ENCODE measurements around the gene PSMD2.
A peak's percentile ranks its signal among the peaks of the same experiment; 100 is the strongest.
"Not testable (repeated sequence)": the region's sequence is repeated elsewhere in the genome, so short reads cannot be mapped to it uniquely, and the experiment has no call there.

Gene PSMD2

DNA sequence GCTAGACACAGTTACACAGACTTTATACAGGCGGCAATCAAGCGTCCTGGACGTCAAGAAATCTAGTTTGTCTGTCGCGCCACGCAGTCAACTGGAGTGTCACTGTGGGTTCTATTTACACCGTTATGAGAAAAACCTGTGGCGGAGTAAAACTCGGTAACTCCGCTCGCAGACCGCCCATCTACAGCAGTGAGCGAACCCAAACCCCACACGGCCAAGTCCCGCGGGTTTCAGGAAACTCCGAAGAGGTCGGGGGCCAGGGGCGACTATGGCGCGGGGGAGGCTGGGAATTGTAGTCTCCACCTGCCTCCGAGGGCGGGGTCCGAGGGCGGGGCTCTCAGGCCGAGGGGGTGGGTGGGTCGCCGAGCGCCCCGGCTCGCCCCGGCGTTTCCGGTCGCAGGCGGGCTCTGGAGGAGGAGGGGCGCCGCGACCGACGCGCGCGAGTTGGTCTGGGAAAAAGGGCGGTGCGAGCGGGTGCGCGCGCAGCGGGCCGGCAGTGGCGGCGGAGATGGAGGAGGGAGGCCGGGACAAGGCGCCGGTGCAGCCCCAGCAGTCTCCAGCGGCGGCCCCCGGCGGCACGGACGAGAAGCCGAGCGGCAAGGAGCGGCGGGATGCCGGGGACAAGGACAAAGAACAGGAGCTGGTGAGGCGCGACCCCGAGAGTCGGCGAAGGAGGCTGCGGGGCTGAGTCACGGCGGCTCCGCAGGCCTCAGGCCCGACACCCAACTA, at the start of gene PSMD2:
PSMD2 (plus strand) TSS at position 483 of the 729 bp plus-strand sequence; CDS start at position 509, 26 bp downstream.
- peak; percentile 97 for DNase-seq (ENCODE audit: low read depth in 2 of 2)

DNA sequence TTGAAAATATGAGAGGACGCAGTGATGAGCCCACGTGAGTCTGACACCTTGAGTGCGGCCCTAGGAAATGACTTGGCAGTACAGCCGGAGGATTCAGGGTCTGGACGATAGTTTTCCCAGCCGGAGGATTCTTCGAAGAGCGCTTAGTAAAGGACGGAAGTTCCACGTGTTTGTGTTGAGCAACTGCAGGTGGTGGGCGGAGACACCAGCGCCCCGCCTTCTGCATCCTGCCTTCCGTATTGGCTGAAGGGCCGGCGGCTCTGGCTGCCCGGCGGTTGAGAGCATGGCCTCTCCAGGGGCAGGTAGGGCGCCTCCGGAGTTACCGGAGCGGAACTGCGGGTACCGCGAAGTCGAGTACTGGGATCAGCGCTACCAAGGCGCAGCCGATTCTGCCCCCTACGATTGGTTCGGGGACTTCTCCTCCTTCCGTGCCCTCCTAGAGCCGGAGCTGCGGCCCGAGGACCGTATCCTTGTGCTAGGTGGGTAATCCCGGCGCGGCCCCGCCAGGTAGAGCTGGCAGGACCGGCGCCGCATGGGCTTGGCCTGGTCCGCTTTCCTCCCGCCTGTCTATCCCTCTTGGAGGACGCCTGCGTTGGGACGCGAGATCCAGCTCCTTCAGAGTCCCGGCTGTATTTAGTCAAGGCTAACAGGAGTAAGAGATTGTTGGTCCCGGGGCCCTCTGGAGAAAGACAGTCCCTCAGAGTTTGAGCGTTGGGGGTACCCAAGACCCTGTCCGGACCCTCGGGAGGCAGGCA, 49.5 kb upstream of the PSMD2 start, which contains the start of gene EEF1AKMT4:
EEF1AKMT4 (plus strand) TSS at position 261 of the 755 bp plus-strand sequence; CDS start at position 284, 23 bp downstream.
- DNase-seq (ENCODE audit: low read depth in 2 of 2), result peak; percentile 82 to 91

DNA sequence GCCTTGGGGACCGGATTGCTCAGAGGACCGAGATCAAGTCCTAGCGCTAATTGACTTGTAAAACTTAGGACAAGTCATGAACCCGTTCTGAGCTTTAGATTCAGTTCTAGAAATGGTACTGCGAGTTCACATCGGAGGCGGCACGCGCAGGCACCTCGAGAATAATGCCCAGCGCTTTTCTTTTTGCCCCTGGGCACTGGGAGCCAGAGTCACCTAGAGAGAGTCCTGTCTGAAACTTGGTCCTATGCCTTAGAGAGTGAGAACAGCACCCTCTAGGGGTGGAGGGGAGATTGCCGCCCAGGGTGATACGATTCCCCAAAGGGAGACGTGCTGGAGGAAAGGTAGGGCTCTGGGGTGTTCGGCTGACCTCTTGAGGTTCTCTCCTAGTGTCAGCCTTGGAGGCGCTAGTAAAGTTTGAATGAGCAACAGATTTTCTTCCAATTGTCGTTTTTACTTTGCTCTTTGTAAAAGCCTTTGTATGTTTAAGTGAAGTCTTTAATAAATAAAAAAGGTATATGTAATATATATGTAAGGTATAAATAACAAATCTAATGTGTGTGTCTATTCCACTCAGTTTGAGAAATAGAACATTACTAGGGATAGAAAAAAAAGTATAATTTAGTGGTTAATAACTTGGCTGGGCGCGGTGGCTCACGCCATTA, 48.7 kb upstream of the PSMD2 start:
- DNase-seq (ENCODE audit: low read depth in 2 of 2), result peak; percentile 77 to 80

DNA sequence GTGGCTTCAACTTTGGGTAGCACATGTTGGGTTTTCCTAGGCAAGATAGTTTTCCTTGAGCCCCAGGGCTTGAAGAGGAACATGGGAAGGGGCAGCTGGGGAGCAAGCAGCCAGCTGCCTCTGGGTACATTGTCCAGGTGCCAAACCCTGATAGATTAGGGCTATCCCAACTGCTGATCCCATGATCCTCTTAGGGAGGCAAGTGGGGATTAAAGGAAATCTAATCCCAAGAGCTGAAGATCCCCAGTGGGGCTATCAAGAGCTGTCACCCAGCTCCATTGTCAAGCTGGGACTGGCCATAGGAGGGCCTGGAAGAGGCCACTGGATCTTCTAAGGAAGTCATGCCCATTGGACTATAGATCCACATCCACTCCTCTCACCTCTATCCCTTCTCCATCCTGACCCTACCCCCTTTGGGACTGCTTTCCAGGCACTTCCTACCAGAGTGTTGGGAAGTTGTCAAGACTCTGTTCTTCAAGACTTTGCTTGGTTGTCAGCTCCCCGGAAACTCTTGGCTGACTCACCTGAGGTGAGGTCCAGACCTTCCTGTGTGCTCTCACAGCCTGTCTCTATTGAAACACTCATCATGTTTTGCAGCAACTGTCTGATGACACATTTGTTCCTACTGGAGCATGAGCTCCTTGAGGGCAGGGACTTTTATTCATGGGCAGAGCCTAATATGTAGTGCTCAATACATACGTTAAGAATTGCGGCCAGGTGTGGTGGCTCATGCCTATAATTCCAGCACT, 43.6 kb upstream of the PSMD2 start:
- DNase-seq (ENCODE audit: low read depth in 2 of 2), result no peak

DNA sequence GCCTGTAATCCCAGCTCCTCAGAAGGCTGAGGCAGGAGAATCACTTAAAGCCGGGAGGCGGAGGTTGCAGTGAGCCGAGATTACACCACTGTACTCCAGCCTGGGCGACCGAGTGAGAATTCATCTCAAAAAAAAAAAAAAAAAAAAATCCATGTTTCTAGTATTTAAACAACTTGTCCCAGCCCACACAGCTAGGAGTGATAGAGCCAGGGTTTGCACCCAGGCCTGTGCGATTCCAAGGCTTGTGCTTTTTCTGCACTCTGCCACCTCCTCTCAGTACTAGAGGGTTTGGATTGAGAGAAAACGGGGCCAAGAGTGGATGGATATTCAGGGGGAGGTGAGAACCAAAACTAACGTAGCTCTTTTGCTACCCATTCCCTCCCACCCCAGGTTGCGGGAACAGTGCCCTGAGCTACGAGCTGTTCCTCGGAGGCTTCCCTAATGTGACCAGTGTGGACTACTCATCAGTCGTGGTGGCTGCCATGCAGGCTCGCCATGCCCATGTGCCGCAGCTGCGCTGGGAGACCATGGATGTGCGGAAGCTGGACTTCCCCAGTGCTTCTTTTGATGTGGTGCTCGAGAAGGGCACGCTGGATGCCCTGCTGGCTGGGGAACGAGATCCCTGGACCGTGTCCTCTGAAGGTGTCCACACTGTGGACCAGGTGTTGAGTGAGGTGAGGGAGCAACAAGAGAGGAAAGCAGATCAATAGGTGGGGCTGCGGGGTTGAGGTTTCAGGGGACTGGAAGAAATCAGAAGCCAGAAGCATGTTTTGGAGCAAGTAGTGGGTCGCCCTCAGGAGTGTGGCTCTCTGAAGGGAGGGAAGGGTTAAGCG, 41.7 kb upstream of the PSMD2 start:
- no peak for DNase-seq (ENCODE audit: low read depth in 2 of 2)

DNA sequence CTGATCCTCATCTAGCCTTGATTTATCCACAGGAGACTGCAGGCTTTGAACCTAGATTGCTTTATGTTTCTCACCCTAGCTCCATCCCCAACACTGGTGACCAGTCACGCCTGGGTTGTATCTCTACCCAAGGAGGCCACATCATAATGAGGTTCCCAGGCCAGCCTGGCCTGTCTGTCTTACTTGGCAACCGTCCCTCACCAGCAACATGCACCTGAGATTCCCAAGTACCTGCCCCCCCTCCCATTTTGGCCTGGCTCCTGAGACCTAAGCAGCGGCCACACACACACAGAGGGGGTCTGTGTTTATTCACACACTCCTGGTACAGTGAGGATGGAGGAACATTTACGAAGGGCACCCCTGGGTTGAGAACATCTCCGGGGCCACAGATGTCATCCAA, 40.1 kb upstream of the PSMD2 start:
- DNase-seq (ENCODE audit: low read depth in 2 of 2), result no peak

DNA sequence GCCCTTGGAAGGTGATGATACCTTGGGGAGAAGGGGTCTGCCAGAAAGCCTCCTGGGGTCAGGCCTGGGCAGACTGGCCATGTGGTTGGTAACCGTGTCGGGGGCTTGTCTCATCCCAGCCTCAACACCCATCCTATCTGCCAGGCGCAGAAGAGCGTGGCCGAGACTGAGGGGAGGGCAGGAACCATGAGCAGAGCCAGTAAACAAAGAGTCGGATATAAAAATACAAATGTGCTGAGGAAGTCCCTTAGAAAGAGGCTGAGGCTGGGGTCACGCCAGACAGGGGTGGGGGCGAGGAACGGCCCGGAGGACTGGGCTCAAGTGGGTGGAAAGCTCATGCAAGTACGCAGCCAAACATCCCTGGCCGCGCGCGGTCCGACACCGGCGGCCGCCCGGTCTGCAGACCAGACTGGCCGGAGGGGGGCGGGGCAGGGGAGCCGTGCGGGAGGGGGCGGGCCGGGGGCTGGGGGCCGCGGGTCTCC, 39.6 kb upstream of the PSMD2 start:
- DNase-seq (ENCODE audit: low read depth in 2 of 2), result no peak

DNA sequence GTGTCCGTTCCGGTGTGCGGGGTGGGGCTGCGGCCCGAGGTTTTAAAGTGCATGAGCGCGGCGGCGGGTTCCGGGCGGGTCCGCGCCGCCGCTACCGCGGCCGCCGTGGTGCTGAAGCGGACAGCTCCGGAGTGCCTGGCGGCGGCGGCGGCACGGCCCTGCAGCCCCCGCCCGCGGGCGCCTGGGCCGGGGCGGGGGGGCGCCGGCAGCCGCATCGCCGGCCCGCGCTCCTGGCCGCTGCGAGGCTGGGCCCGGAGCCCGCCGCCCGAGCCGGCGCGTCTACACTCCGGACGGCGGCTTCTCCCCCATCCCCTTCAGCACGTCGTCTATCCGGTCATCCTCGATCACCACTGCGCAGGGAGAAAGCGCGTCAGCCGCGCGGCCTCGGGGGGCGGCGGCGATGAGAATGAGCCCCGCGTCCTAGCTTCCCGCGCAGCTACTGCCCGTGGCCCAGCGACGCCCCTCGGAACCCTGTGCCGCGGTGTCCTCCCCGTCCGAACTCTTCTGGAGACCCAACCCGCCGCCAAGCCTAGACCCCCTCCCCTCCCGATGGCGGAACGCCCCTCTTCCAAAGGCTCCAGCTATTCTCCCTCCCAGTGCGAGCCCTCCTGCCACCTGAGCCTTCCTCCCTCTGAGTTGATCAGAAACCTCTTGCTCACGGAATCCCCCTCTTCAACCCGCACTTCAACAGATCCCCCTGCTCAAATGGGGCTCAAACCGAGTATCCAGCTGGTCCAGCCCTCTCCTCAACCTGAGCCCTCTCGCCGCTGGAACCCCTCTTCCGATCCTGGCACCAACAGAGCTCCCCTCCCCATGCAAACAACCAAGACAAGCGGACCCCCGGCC, 38.9 kb upstream of the PSMD2 start:
- no peak for DNase-seq (ENCODE audit: low read depth in 2 of 2)

DNA sequence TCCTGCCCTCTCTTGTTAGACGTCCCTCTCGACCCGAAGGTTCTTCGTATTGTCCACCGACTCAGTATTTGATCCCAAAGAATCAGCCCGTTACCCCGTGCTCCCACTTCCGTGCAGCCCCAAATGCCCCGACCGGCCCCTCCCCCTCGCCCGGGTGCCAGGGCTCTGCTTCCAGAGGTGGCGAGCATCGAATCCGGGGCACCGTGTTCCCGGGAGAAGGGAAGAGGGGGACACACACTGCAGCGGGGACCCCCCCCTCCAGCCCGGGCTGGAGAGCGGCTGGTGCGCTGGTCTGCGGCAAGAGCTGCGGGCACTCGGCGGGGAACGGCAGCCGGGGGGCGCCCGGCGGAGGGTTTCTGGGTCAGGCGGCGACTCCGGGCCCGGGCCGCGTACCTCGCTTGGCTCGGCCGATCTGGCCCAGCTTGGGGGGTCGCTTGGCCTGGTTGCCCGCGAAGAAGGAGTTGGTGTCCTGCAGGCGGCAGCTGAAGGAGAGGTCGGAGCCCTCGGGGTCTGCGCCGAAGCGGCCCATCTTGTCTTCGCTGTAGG, 38.2 kb upstream of the PSMD2 start:
- no peak for DNase-seq (ENCODE audit: low read depth in 2 of 2)

DNA sequence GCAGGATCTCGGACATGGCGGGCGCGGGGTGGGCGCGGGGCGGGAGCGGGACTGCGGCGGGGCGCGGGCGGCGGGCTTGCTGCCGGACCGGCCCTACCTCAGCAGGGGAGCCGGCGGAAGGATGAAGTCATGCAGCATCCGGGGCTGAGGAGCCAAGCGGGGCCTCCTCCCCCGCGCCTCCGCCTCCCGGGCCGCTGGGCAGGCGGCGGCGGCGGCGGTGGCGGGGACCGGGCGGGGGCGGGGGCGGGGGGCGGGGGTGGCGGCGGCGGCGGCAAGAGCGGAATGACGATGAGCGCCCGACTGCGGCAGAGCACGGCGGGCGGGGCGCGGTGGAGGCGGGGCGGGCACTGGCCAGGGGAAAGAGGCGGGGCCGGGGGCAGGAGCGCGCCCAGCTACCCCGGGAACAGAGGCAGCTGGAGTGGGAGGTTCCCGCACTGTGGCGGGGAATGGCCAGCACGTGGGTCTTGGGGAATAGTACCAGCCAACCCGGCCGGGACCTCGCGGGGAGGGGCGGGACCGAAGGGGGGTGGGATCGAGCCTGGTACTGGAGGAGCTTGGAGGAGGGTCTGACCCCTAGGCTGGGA, 37.7 kb upstream of the PSMD2 start, which contains the start of gene CAMK2N2:
CAMK2N2 (minus strand) TSS at position 284 of the 584 bp plus-strand sequence; CDS start at position 16, 268 bp downstream.
- no peak for DNase-seq (ENCODE audit: low read depth in 2 of 2)

DNA sequence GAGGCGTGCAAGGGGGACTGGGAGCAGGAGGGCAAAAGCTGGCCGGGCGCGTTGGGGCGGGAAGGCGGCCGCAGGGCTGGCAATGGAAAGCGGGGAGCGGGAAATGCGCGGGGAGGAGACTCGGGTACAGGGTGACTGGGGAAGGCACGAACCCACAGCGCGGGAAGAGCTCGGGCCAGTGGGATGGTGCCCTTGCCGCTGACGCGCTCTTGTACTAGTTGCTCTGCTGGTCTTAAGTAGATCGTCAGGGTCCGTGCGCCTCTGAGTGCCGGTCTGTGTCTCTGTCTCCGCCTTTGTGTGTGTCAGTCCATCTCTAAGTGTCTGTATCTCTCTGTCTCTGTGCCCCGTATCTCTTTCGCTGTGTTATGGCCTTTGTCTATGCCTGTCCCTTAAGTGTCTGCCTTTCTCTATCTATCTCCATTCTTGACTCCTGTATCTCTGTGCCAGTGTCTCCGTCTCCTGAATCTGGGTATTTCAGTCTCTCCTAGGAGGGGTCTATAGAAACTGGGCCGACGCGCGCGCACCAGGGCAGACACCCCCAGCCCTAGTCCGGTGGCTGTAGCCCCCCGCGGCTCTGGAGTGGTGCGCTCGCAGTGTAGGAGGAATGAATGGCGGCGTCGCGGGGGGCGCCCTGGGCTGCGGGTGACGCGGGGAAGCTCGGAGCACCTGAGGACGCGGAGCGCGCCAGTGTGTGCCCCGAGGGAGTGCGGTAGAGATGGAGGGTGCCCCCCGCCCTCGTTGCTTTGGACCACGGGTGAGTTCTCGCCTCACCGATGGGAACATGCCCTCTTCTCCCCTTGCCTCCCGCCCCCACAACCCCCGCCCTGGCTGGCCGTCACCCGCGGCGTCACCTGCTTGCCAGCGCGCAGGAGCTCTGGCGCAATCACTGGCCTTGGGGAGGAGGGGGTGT, 36.9 kb upstream of the PSMD2 start:
- no peak for DNase-seq (ENCODE audit: low read depth in 2 of 2)

DNA sequence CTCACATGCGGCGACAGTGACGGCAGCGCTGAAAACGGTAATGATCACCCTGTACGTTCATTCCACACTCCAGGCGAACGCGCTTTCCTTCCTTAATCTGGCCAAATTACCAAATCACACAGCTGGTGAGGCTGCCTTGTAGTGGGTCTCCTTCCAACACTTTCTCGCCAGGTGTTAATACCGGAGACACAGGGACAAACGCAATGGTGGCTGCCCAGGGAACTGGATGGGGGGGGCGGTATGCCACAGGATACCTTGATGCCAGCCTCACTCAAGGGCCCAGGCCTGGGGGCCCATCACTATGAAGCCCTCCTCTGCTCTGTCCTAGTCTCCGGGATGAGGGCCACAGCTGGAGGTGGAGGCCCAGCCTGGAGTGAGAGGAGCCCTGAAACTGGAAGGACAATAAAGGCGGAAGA, 36.3 kb upstream of the PSMD2 start:
- no peak for DNase-seq (ENCODE audit: low read depth in 2 of 2)

DNA sequence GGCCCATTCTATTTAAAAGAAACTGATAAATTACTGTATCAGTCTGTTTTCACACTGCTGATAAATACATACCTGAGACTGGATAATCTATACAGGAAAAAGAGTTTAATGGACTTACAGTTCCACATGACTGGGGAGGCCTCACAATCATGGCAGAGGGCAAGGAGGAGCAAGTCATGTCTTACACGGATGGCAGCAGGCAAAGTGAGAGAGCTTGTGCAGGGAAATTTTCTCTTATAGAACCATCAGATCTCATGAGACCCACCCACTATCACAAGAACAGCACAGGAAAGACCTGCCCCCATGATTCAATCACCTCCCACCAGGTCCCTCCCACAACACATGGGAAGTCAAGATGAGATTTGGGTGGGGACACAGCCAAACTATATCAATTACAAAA, 31.8 kb upstream of the PSMD2 start:
- not testable (repeated sequence) for DNase-seq (ENCODE audit: low read depth in 2 of 2)

DNA sequence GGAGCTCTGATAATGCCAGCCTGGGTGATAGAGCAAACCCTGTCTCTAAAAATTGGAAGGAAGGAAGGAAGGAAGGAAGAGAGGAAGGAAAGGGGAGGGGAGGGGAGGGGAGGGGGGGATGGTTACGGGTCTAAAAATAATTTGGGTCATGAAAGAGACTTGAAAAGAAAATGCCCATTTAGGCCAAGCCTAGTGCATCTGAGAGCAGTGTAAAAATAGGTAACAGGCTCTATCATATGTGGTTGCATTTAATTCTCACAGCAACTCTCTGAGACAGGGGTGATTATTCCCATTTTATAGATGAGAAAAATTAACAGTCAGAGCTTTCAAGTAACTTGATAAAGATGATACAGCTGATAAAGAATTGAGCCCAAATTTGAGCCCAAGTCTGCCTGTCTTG, 26.8 kb upstream of the PSMD2 start:
- DNase-seq (ENCODE audit: low read depth in 2 of 2), result no peak

DNA sequence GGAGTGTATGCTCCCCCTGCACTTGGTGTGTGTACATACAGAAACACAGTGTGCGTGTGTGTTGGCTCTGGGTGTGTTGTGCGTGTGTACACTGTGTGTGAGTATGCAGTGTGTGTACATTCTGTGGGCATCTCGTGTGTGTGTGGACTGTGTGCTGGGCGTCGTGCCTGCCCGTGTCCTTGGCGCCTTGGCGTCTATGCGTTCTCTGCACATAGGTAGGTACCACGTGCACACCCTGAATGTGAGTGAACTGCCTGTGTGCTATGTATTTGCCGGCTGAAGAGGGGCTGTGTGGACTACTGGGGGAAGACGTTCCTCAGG, 23.7 kb upstream of the PSMD2 start:
- no peak for DNase-seq (ENCODE audit: low read depth in 2 of 2)

DNA sequence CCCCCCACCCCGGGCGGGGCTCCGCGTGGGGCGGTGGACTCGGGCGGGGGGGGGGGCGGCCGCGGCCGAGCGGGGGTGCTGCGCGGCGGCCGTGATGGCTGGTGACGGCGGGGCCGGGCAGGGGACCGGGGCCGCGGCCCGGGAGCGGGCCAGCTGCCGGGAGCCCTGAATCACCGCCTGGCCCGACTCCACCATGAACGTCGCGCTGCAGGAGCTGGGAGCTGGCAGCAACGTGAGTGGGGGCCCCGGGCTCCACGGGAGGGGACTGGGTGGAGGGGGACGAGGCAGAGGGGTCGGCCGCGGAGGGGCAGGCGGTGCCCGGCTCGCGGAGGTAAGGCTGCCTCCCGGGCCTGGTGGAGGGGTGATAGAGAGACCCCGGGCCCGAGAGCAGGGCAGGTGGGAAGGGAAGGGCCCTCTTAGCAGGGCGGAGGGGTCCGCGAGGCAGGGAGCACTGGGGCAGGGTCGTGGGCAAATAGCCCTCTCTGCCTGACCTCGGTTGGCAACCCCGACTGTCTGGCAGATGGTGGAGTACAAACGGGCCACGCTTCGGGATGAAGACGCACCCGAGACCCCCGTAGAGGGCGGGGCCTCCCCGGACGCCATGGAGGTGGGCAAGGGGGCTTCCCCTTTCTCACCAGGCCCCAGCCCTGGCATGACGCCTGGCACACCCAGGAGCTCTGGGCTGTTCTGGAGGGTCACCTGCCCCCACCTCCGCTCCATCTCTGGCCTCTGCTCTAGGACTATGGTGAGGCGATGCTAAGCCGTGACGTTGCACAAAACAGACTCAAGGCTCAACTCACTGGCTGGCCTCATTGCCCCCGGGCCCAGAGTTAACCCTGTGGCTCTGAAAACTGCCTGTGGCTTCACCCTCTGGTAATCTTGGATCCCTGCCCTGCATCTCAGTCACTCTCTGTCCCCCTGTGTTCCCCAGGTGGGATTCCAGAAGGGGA, 22.8 kb upstream of the PSMD2 start, which contains the start of gene ECE2:
ECE2 (plus strand) TSS at position 62 of the 950 bp plus-strand sequence; CDS start at position 194, 132 bp downstream.
- no peak for DNase-seq (ENCODE audit: low read depth in 2 of 2)

DNA sequence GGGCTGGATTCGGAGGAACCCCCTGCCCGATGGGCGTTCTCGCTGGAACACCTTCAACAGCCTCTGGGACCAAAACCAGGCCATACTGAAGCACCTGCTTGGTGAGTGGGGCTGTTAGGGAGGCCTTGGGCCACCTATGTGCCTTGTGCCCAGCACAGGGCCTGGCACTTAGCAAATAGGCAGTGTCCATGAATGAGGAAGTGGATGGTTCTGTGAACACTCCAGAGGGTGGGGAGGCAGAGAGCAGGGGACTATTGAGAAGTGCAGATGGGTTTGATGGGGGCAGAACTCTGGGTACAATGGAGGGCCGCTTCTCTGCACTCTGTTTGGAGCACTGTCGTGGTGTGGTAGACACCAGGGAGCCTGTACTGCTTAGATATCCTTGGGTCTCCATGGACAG, 21.7 kb upstream of the PSMD2 start:
- DNase-seq (ENCODE audit: low read depth in 2 of 2), result no peak

Data from stimulated activated CD4-positive, alpha-beta T cell treated with anti-CD3 and anti-CD28 coated beads, Interleukin-1b, Interleukin-23, amount 100 ng/mL, for 1 hour (primary cell).